PC-9 (cell line): ENCODE measurements around the gene ODAD4. TPM values are rescaled to one million over a fixed set of nuclear protein-coding genes. Genes with fewer than 3 reads are reported as not detected.
A peak's percentile ranks its signal among the peaks of the same experiment; 100 is the strongest.

Source experiments
- BruUV-seq: library from RNA; stranded (reverse); fragments of 400-500 nt; replicated peaks from 2 replicates; lab custom pipeline; 2021; lab: Mats Ljungman, UMichigan
- CTCF ChIA-PET: fragments of 300-600 bp; sonication (Branson Sonifier 250); formaldehyde crosslinking; loops from one replicate; lab custom pipeline; 2022; ENCODE audit warnings: antibody characterized with exemption; lab: Charles Lee
- POLR2A ChIA-PET: fragments of 300-600 bp; sonication (Branson Sonifier 250); formaldehyde crosslinking; loops from one replicate; lab custom pipeline; 2022; ENCODE audit warnings: antibody characterized with exemption; ENCODE audit not compliant: unreplicated experiment; lab: Charles Lee
- DNase-seq, 2 experiments: peaks; one replicate each; pipeline versions ENCODE4 v3.0.0 to v3.0.0-alpha.2; 2015 to 2022; ENCODE audit warnings: mixed read lengths in 1 of 2
- H2AFZ ChIP-seq: fragments of 200-600 bp; sonication (generic); 2 replicates; pipeline ENCODE4 v1.8.1; 2017; ENCODE audit warnings: antibody characterized with exemption
- H3F3A ChIP-seq: fragments of 200-600 bp; sonication (generic); 2 replicates; pipeline ENCODE4 v1.8.1; 2017; ENCODE audit warnings: antibody characterized with exemption, mild to moderate bottlenecking, low read depth; ENCODE audit not compliant: insufficient read depth
- H3K27ac ChIP-seq: fragments of 200-600 bp; sonication (generic); 2 replicates; pipeline ENCODE4 v1.6.1; 2016; ENCODE audit warnings: mixed run types
- H3K27me3 ChIP-seq: fragments of 200-600 bp; sonication (generic); 2 replicates; pipeline ENCODE4 v1.6.1; 2016; ENCODE audit warnings: low read depth, mixed run types; ENCODE audit not compliant: insufficient read depth
- H3K36me3 ChIP-seq: fragments of 200-600 bp; sonication (generic); 2 replicates; pipeline ENCODE4 v1.6.1; 2016; ENCODE audit warnings: low read depth, mixed run types
- H3K4me1 ChIP-seq: fragments of 200-600 bp; sonication (generic); replicated peaks from 2 replicates; pipeline ENCODE4 v1.6.1; 2016; ENCODE audit warnings: mixed run types; ENCODE audit not compliant: insufficient read depth
- H3K4me2 ChIP-seq: fragments of 200-600 bp; sonication (generic); 2 replicates; pipeline ENCODE4 v1.6.1; 2017; ENCODE audit warnings: mixed run types
- H3K4me3 ChIP-seq: fragments of 200-600 bp; sonication (generic); 2 replicates; pipeline ENCODE4 v1.6.1; 2016; ENCODE audit warnings: mixed run types
- H3K79me2 ChIP-seq: fragments of 200-600 bp; sonication (generic); 2 replicates; pipeline ENCODE4 v1.6.1; 2017; ENCODE audit warnings: low read depth, mixed run types
- H3K9me2 ChIP-seq: fragments of 200-600 bp; sonication (generic); 2 replicates; pipeline ENCODE4 v1.8.1; 2017; ENCODE audit warnings: mild to moderate bottlenecking; ENCODE audit not compliant: insufficient read depth
- H3K9me3 ChIP-seq: fragments of 200-600 bp; sonication (generic); 2 replicates; pipeline ENCODE4 v1.8.1; 2016; ENCODE audit warnings: low read depth; ENCODE audit not compliant: insufficient read depth
- H4K20me1 ChIP-seq: fragments of 200-600 bp; sonication (generic); 2 replicates; pipeline ENCODE4 v1.8.1; 2017; ENCODE audit not compliant: insufficient read depth
- EZH2 ChIP-seq: fragments of 200-600 bp; sonication (generic); IDR thresholded peaks from 2 replicates; pipeline ENCODE4 v1.8.0; 2017; ENCODE audit warnings: antibody characterized with exemption, low read depth
- intact Hi-C: fragments of 100-400 bp; cut with micrococcal nuclease; formaldehyde crosslinking; loops from one replicate; pipeline ENCODE4 v1.10.0; 2022; ENCODE audit not compliant: unreplicated experiment
- total RNA-seq: library from RNA; stranded (reverse); gene quantifications from 2 replicates; pipeline ENCODE4 v1.2.3, GENCODE V29; 2021
- TF ChIP-seq, protein P1 (sequence below): fragments of 200-600 bp; sonication (generic); conservative IDR thresholded peaks from 2 replicates; pipeline ENCODE4 v1.6.1; 2017; ENCODE audit warnings: mixed run types, antibody characterized with exemption, mild to moderate bottlenecking, moderate library complexity

ODAD4 gene
- total RNA-seq, 1 experiment from 2014 or later: 4.0 TPM

DNA sequence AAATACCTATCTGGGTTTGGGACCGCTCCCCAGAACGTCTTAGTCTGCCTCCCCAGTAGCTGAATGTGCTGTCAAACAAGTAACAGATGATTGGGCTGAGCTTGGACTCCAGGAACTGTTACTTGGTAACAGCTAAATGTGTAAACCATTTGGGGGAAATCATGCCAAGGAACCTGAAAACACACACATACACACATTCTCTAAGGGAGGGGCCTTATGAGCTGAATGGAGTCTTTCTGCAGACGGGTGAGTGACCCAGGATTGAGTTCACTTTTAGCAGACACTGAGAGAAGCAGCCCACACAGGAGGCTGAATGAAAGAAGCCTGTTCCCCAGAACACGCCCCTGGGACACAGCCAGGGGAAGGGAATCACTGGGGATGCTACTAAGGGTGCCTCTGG, 13.2 kb upstream of the ODAD4 start:
- Histone ChIP-seq H3K4me2 (peak overlapping the region; percentile 98), H3K4me3 (peak overlapping the region; percentile 98), H3K79me2 (peaks cover 65% of the 10 kb centered on the region), H3F3A (peaks cover 17% of the 10 kb centered on the region), H3K27ac (no peak overlapping the region), H3K27me3 (no peaks in the 10 kb centered on the region), H3K9me3 (no peaks in the 10 kb centered on the region), H4K20me1 (peaks cover 43% of the 10 kb centered on the region), H2AFZ (no peak overlapping the region), H3K4me1 (peaks cover 38% of the 10 kb centered on the region), H3K36me3 (no peaks in the 10 kb centered on the region), H3K9me2 (no peaks in the 10 kb centered on the region)
- CTCF ChIA-PET: no interaction called here
- intact Hi-C loops: no loop called here
- no peak for TF ChIP-seq EZH2
- TF ChIP-seq, protein P1, sequence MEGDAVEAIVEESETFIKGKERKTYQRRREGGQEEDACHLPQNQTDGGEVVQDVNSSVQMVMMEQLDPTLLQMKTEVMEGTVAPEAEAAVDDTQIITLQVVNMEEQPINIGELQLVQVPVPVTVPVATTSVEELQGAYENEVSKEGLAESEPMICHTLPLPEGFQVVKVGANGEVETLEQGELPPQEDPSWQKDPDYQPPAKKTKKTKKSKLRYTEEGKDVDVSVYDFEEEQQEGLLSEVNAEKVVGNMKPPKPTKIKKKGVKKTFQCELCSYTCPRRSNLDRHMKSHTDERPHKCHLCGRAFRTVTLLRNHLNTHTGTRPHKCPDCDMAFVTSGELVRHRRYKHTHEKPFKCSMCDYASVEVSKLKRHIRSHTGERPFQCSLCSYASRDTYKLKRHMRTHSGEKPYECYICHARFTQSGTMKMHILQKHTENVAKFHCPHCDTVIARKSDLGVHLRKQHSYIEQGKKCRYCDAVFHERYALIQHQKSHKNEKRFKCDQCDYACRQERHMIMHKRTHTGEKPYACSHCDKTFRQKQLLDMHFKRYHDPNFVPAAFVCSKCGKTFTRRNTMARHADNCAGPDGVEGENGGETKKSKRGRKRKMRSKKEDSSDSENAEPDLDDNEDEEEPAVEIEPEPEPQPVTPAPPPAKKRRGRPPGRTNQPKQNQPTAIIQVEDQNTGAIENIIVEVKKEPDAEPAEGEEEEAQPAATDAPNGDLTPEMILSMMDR: no peak
- no TSS peak for BruUV-seq
- no peak for DNase-seq
- POLR2A ChIA-PET: no interaction called here

DNA sequence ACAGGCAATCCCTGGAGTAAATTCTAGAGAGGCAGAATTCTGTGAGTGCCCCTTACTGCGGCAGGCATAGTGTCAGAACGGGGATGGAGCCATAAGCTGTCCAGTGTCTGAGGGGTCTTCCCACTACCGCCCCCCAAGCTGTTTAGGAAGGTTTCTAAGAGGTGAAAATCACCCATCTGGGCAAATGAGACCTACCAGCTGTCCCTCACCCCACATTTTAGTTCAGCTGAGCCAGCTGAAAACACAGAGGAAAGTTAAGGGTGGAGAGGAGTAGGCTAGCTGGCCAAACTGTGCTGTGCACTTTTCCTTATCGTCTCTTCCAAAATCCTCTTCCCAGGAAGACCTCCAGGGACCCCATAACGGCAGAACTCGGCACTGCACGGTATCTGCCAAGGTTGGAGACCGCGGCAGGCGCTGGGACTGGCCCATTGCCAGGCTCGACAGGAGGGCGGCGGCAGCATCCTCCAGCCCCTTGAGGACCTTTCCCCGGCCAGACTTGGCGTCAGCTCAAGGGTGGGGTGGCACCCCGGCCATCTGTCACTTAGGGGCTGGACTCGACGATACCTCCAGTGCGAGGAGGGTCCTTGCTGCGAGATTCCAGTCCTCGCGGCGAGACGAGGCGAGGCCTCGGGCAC, 12.6 kb upstream of the ODAD4 start:
- BruUV-seq: TSS peak; percentile 39
- ChIA-PET POLR2A (no interaction called here), CTCF (no interaction called here)
- Histone ChIP-seq H3K9me3 (no peaks in the 10 kb centered on the region), H3K27ac (no peak overlapping the region), H3K9me2 (no peaks in the 10 kb centered on the region), H4K20me1 (peaks cover 37% of the 10 kb centered on the region), H3F3A (peaks cover 17% of the 10 kb centered on the region), H3K27me3 (no peaks in the 10 kb centered on the region), H3K36me3 (no peaks in the 10 kb centered on the region), H3K79me2 (peaks cover 59% of the 10 kb centered on the region), H3K4me3 (peak overlapping the region; percentile 98), H3K4me2 (peak overlapping the region; percentile 98), H2AFZ (peak overlapping the region; percentile 87), H3K4me1 (peaks cover 38% of the 10 kb centered on the region)
- peak in 1 of 2 experiments; percentile 33 for DNase-seq
- TF ChIP-seq EZH2: no peak
- TF ChIP-seq, protein P1: no peak
- intact Hi-C loops: no loop called here

DNA sequence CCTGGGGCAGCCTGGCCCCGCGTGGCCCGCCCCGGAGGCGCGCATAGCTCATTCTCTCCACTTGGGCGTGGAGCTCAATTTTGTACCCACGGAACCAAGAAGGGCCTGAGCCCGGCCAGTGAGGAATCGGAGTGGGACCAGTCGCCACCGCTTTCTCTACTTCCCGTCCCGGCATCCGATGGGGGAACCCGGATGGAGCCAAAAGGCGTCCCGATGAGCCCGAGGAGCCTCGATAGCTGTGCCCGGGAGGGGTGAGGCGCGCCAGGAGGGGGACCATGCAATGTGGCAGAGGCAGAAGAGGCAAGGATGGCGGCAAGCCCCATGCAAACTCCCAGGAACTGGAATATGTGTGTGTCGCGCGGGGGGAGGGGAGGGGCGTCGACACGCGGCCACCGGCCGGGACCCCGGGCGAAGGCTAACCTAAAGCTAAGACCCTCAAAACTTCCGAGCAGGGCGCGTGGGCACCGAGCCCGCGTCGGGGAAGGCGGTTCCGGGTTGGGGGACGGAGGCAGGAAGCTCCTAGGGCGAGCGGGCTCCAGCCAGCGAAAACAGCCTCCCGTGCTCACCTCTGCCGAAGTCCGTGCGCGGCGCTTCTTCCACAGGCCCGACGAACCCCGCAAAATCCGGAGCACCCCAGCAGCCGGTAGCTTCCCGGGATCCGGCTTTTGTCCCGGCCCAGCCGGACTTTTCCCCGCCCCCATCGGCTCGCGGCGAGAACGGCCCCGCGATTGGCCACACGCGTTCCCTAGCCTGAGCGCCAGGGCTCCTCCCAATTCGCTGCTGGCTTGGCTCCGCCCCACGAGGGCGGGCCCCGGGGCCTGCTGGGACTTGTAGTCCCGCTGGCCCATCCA, 11.9 kb upstream of the ODAD4 start, which contains the start of gene ACLY:
ACLY (minus strand) TSS at position 638 of the 851 bp plus-strand sequence. CDS start 5,078 bp downstream, outside the sequence.
- intact Hi-C loops: no loop called here
- H3K9me2 ChIP-seq: no peaks in the 10 kb centered on the region
- peaks cover 52% of the 10 kb centered on the region for H3K79me2 ChIP-seq

More for the DNA sequence above, 11.9 kb upstream of the ODAD4 start, which contains the start of gene ACLY:
- H3K36me3 ChIP-seq: no peaks in the 10 kb centered on the region
- peaks cover 38% of the 10 kb centered on the region for H3K4me1 ChIP-seq
- no peaks in the 10 kb centered on the region for H3K27me3 ChIP-seq
- peak within 1 kb of the TSS; percentile 98 for H3K4me2 ChIP-seq
- CTCF ChIA-PET: interaction anchor here (0.6 to 2.0 kb wide), 2 partner anchors 12 to 132 kb away, joined by 3 to 7 read pairs; partner anchors contain the start of gene ODAD4
- POLR2A ChIA-PET: interaction anchor here (0.7 to 2.1 kb wide), 4 partner anchors 12 to 229 kb away, joined by 3 to 10 read pairs (median 6); partner anchors contain the start of genes DNAJC7 and ODAD4
- peak within 1 kb of the TSS; percentile 80 for H3K27ac ChIP-seq
- no peaks in the 10 kb centered on the region for H3K9me3 ChIP-seq
- H3F3A ChIP-seq: peaks cover 17% of the 10 kb centered on the region
- TF ChIP-seq, protein P1: no peak
- TF ChIP-seq EZH2: no peak
- peaks cover 31% of the 10 kb centered on the region for H4K20me1 ChIP-seq
- BruUV-seq: no TSS peak
- H3K4me3 ChIP-seq: peak within 1 kb of the TSS; percentile 98
- DNase-seq: peak; percentile 93 to 98
- H2AFZ ChIP-seq: peak within 1 kb of the TSS; percentile 94
